Body of pancreas (tissue), 4 donors: ENCODE measurements around the gene KASH5.

Source experiments
- POLR2A ChIP-seq, 3 donors: fragments of 450-650 bp; IDR thresholded peaks; one replicate each; pipeline ENCODE4 v1.6.1; 2016; ENCODE audit warnings: antibody characterized with exemption in 3 of 3, mild to moderate bottlenecking in 2 of 3
- TF ChIP-seq, protein P1 (sequence below), 7 experiments: fragments of 450-650 bp in 4 of 7; fragments of 200-600 bp in 3 of 7; sonication (generic) in 3 of 7; IDR thresholded peaks; one replicate each; pipeline ENCODE4 v1.5.1; 2016 to 2019; ENCODE audit warnings: antibody characterized with exemption in 7 of 7

- TF ChIP-seq, protein P1, sequence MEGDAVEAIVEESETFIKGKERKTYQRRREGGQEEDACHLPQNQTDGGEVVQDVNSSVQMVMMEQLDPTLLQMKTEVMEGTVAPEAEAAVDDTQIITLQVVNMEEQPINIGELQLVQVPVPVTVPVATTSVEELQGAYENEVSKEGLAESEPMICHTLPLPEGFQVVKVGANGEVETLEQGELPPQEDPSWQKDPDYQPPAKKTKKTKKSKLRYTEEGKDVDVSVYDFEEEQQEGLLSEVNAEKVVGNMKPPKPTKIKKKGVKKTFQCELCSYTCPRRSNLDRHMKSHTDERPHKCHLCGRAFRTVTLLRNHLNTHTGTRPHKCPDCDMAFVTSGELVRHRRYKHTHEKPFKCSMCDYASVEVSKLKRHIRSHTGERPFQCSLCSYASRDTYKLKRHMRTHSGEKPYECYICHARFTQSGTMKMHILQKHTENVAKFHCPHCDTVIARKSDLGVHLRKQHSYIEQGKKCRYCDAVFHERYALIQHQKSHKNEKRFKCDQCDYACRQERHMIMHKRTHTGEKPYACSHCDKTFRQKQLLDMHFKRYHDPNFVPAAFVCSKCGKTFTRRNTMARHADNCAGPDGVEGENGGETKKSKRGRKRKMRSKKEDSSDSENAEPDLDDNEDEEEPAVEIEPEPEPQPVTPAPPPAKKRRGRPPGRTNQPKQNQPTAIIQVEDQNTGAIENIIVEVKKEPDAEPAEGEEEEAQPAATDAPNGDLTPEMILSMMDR (IDR thresholded peaks at IDR 0.05): no peak
- no peak for TF ChIP-seq POLR2A (IDR thresholded peaks at IDR 0.05)
These were observed 38.5 kb upstream of the KASH5 start for GRCh38 chr19:49349567-49349966.
